IMR-90 (cell line): Measurements from ENCODE around the gene DOCK9. TPM values are rescaled to one million over a fixed set of nuclear protein-coding genes. Genes with fewer than 3 reads are reported as not detected.

Source experiments
- ATAC-seq: fragments of 200-7000 bp; cut with Tn5 transposase; 2 replicates; pipeline ENCODE4 v1.9.1; 2020; ENCODE audit warnings: low read depth, mild to moderate bottlenecking, moderate library complexity
- BruUV-seq: library from RNA; stranded (reverse); fragments of 400-500 nt; replicated peaks from 2 replicates; lab custom pipeline; 2021; lab: Mats Ljungman, UMichigan
- CTCF ChIA-PET: fragments of 300-600 bp; formaldehyde crosslinking; extraction: SDS; loops from one replicate; lab custom pipeline; 2021; ENCODE audit warnings: antibody characterized with exemption; lab: Yijun Ruan, JAX
- POLR2A ChIA-PET: fragments of 300-600 bp; sonication (Branson Sonifier 250); formaldehyde crosslinking; loops from one replicate; lab custom pipeline; 2022; ENCODE audit warnings: antibody characterized with exemption; ENCODE audit not compliant: unreplicated experiment; lab: Charles Lee
- DNase-seq: peaks from one replicate; pipeline ENCODE4 v3.0.0; 2013
- H2AFZ ChIP-seq: replicated peaks from 2 replicates; pipeline ENCODE3; 2013; ENCODE audit warnings: low read length, mild to moderate bottlenecking; ENCODE audit not compliant: poor library complexity
- H2AK5ac ChIP-seq: 2 replicates; pipeline ENCODE4 v1.6.1; 2013; ENCODE audit warnings: low read depth, low read length, inconsistent platforms
- H2AK9ac ChIP-seq: replicated peaks from 2 replicates; pipeline ENCODE3; 2013; ENCODE audit warnings: mild to moderate bottlenecking, low read depth, low read length, moderate library complexity; ENCODE audit not compliant: poor library complexity
- H2BK120ac ChIP-seq: 2 replicates; pipeline ENCODE4 v1.6.1; 2013; ENCODE audit warnings: low read depth, low read length, inconsistent platforms
- H2BK15ac ChIP-seq: 3 replicates; pipeline ENCODE4 v1.6.1; 2013; ENCODE audit warnings: low read depth, low read length, inconsistent platforms
- H2BK20ac ChIP-seq: 2 replicates; pipeline ENCODE4 v1.6.1; 2013; ENCODE audit warnings: low read depth, mild to moderate bottlenecking, inconsistent platforms, low read length, moderate library complexity
- H2BK5ac ChIP-seq: 2 replicates; pipeline ENCODE4 v1.6.1; 2013; ENCODE audit warnings: mild to moderate bottlenecking, low read depth, low read length, inconsistent platforms; ENCODE audit not compliant: poor library complexity, severe bottlenecking
- H3K14ac ChIP-seq: replicated peaks from 2 replicates; pipeline ENCODE4 v1.6.1; 2013; ENCODE audit warnings: low read depth, low read length, inconsistent platforms
- H3K18ac ChIP-seq: 2 replicates; pipeline ENCODE4 v1.6.1; 2013; ENCODE audit warnings: low read depth, low read length, control low read depth
- H3K23ac ChIP-seq: 2 replicates; pipeline ENCODE4 v1.6.1; 2013; ENCODE audit warnings: low read depth, low read length, inconsistent platforms
- H3K27ac ChIP-seq: 2 replicates; pipeline ENCODE4 v1.5.1; 2013; ENCODE audit warnings: mild to moderate bottlenecking, control low read depth, low read length; ENCODE audit not compliant: insufficient read depth
- H3K27me3 ChIP-seq: 2 replicates; pipeline ENCODE4 v1.6.1; 2013; ENCODE audit warnings: low read length; ENCODE audit not compliant: control insufficient read depth, insufficient read depth
- H3K36me3 ChIP-seq: 2 replicates; pipeline ENCODE4 v1.6.1; 2013; ENCODE audit warnings: low read length, mixed read lengths; ENCODE audit not compliant: control insufficient read depth, insufficient read depth
- H3K4ac ChIP-seq: 2 replicates; pipeline ENCODE4 v1.6.1; 2013; ENCODE audit warnings: low read depth, low read length, inconsistent platforms
- H3K4me1 ChIP-seq: 2 replicates; pipeline ENCODE4 v1.6.1; 2013; ENCODE audit warnings: low read length, mixed read lengths; ENCODE audit not compliant: control insufficient read depth, insufficient read depth
- H3K4me2 ChIP-seq: 2 replicates; pipeline ENCODE4 v1.6.1; 2013; ENCODE audit warnings: low read depth, mild to moderate bottlenecking, control low read depth, low read length, moderate library complexity
- H3K4me3 ChIP-seq: 2 replicates; pipeline ENCODE4 v1.5.1; 2013; ENCODE audit warnings: low read depth, mild to moderate bottlenecking, control low read depth, low read length, moderate library complexity; ENCODE audit not compliant: insufficient read depth
- H3K56ac ChIP-seq: 2 replicates; pipeline ENCODE4 v1.6.1; 2013; ENCODE audit warnings: low read length, inconsistent platforms; ENCODE audit not compliant: insufficient read depth; ENCODE audit errors: extremely low read depth
- H3K79me1 ChIP-seq, 2 experiments: 2 replicates each; pipeline ENCODE4 v1.6.1; 2013; ENCODE audit warnings: low read length in 2 of 2, inconsistent platforms in 1 of 2, low read depth in 1 of 2
- H3K9ac ChIP-seq: 2 replicates; pipeline ENCODE4 v1.6.1; 2013; ENCODE audit warnings: low read depth, low read length, control low read depth
- H3K9me1 ChIP-seq: 2 replicates; pipeline ENCODE4 v1.6.1; 2013; ENCODE audit warnings: low read length, inconsistent platforms; ENCODE audit not compliant: insufficient read depth
- H3K9me3 ChIP-seq: 2 replicates; pipeline ENCODE4 v1.6.1; 2013; ENCODE audit warnings: low read length; ENCODE audit not compliant: control insufficient read depth, insufficient read depth
- H4K20me1 ChIP-seq: 2 replicates; pipeline ENCODE4 v1.6.1; 2013; ENCODE audit warnings: low read length, inconsistent platforms; ENCODE audit not compliant: insufficient read depth
- H4K5ac ChIP-seq: 2 replicates; pipeline ENCODE4 v1.6.1; 2013; ENCODE audit warnings: mild to moderate bottlenecking, low read depth, low read length, control low read depth
- H4K8ac ChIP-seq, 2 experiments: 2 replicates each; pipeline ENCODE4 v1.6.1; 2013; ENCODE audit warnings: low read depth in 2 of 2, low read length in 2 of 2, control low read depth in 1 of 2, inconsistent platforms in 1 of 2
- H4K91ac ChIP-seq: 2 replicates; pipeline ENCODE4 v1.6.1; 2013; ENCODE audit warnings: low read depth, low read length, inconsistent platforms; ENCODE audit not compliant: insufficient read depth
- BHLHE40 ChIP-seq: fragments of 150-350 bp; IDR thresholded peaks from 2 replicates; pipeline ENCODE4 v1.6.1; 2016; ENCODE audit warnings: mild to moderate bottlenecking, low read depth, low read length
- CEBPB ChIP-seq: IDR thresholded peaks from 2 replicates; pipeline ENCODE4 v1.6.1; 2012; ENCODE audit warnings: low read depth, low read length, improper control_type of control experiment
- FOS ChIP-seq: fragments of 150-350 bp; IDR thresholded peaks from 2 replicates; pipeline ENCODE4 v1.6.1; 2016; ENCODE audit warnings: low read depth, low read length
- MAFK ChIP-seq: IDR thresholded peaks from 2 replicates; pipeline ENCODE4 v1.6.1; 2012; ENCODE audit warnings: low read depth, low read length, improper control_type of control experiment
- MAZ ChIP-seq: IDR thresholded peaks from 2 replicates; pipeline ENCODE4 v1.6.1; 2012; ENCODE audit warnings: low read depth, mild to moderate bottlenecking, low read length, improper control_type of control experiment, moderate library complexity, borderline replicate concordance
- MXI1 ChIP-seq: IDR thresholded peaks from 2 replicates; pipeline ENCODE4 v1.6.1; 2012; ENCODE audit warnings: low read depth, mild to moderate bottlenecking, low read length, moderate library complexity, borderline replicate concordance
- POLR2A ChIP-seq: IDR thresholded peaks from 2 replicates; pipeline ENCODE4 v1.6.1; 2012; ENCODE audit warnings: mild to moderate bottlenecking, low read depth, low read length
- RFX5 ChIP-seq: IDR thresholded peaks from 2 replicates; pipeline ENCODE4 v1.8.0; 2012; ENCODE audit warnings: low read depth, mild to moderate bottlenecking, low read length, moderate library complexity
- SMC3 ChIP-seq: fragments of 150-350 bp; IDR thresholded peaks from 2 replicates; pipeline ENCODE4 v1.6.1; 2016; ENCODE audit warnings: low read depth, mild to moderate bottlenecking, antibody characterized with exemption, low read length, moderate library complexity
- WGBS, 2 experiments: methylation state at CpG; one replicate each; pipeline versions ENCODE4 v1.1.5 to v1.1.7; 2013; ENCODE audit warnings: missing lambda C conversion rate in 2 of 2; ENCODE audit not compliant: insufficient read length in 1 of 2; ENCODE audit errors: extremely low coverage in 2 of 2; 5-methylcytosine and 5-hydroxymethylcytosine counted together
- dilution Hi-C: fragments of 300-500 bp; cut with HindIII; formaldehyde crosslinking; loops from one replicate; pipeline ENCODE4 v1.14.3; 2018; ENCODE audit warnings: low sequenced_read_pairs; ENCODE audit not compliant: unreplicated experiment
- in situ Hi-C: fragments of 300-500 bp; cut with MboI; formaldehyde crosslinking; loops from 3 replicates; pipeline ENCODE4 v1.14.3; 2019; ENCODE audit warnings: low sequenced_read_pairs, inconsistent platforms, mixed read lengths
- intact Hi-C: fragments of 100-400 bp; cut with micrococcal nuclease; formaldehyde crosslinking; loops from 2 replicates; pipeline ENCODE4 v1.10.0; 2022
- polyA plus RNA-seq, 3 experiments: library from polyadenylated mRNA; depleted of rRNA; stranded (reverse); fragments of >200 nt; gene quantifications; 2 replicates each; pipeline ENCODE4 v1.2.3, GENCODE V29; 2012; ENCODE audit warnings: low replicate concordance in 1 of 3
- total RNA-seq: library from RNA; depleted of rRNA; stranded (reverse); fragments of >200 nt; gene quantifications from 2 replicates; pipeline ENCODE4 v1.2.3, GENCODE V29; 2012
- TF ChIP-seq, protein P1 (sequence below): fragments of 150-350 bp; IDR thresholded peaks from 2 replicates; pipeline ENCODE4 v1.6.1; 2017; ENCODE audit warnings: mild to moderate bottlenecking, antibody characterized with exemption, low read length, low read depth

The DOCK9 gene
- total and polyA plus RNA-seq, 2 of the 4 experiments (the other 2 are of a cell fraction): 4.8 to 7.2 TPM

DNA sequence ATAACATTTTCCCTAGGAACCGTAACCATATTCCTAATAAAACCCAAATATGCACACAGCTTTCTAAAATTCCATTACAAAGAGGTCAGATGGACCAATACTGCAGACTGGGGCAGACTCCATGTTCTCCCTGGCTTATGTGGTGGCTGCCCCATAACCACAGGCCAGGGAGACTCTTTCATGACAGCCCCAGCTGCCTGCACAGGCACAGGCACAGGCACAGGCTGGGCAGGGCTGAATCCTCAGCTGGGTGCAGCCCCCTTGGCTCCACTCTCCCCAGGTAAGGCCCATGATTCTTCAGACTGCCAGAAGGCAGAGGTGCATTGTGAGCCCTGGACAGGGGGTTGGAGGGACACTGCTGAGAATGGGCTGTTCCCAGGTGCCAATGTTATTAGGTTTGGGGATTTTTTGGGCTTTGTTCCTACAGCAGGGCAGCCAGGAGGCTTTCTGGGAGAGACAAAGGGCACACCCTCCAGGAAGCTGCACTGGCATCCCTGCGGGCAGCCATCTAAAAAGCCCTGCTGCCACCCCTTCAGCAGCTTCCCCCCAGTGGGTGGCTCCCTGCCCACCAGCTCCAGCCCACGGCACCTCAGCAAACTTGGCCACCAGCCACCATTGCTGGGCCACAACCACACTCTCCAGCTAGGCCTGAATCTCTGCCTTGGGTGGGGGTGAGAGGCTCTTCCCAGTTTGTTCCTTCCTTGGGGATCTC is 20.0 kb downstream of the DOCK9 start:
- H3K18ac ChIP-seq: no peak overlapping the region
- ChIA-PET CTCF (no interaction called here), POLR2A (no interaction called here)
- H4K5ac ChIP-seq: no peak overlapping the region
- no peaks in the 10 kb centered on the region for H3K4me1 ChIP-seq
- peaks cover 0 to 19% of the 10 kb centered on the region in 2 experiments; a peak in 1 of 4 replicates for H3K79me1 ChIP-seq
- H4K8ac ChIP-seq: no peak overlapping the region
- H2BK20ac ChIP-seq: no peak overlapping the region
- BruUV-seq: no TSS peak
- intact Hi-C loops (no loop called here), dilution Hi-C loops (no loop called here), in situ Hi-C loops (no loop called here)
- H2BK120ac ChIP-seq: no peak overlapping the region
- H3K4ac ChIP-seq: no peak overlapping the region
- WGBS, 2 experiments: no CpG with 5 or more reads among the region's 3 CpGs
- TF ChIP-seq CEBPB (no peak), BHLHE40 (no peak), POLR2A (no peak), MAFK (no peak), MAZ (no peak), FOS (no peak), MXI1 (no peak), RFX5 (no peak), SMC3 (no peak)
- TF ChIP-seq, protein P1, sequence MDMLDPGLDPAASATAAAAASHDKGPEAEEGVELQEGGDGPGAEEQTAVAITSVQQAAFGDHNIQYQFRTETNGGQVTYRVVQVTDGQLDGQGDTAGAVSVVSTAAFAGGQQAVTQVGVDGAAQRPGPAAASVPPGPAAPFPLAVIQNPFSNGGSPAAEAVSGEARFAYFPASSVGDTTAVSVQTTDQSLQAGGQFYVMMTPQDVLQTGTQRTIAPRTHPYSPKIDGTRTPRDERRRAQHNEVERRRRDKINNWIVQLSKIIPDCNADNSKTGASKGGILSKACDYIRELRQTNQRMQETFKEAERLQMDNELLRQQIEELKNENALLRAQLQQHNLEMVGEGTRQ: no peak
- H2AFZ ChIP-seq: no peak overlapping the region
- no peak overlapping the region for H3K14ac ChIP-seq
- no peak overlapping the region for H3K27ac ChIP-seq
- DNase-seq (no peak), ATAC-seq (no peak)
- no peak overlapping the region for H2BK5ac ChIP-seq
- no peaks in the 10 kb centered on the region for H3K36me3 ChIP-seq
- no peak overlapping the region for H3K4me2 ChIP-seq
- no peak overlapping the region for H2AK9ac ChIP-seq
- H3K23ac ChIP-seq: no peak overlapping the region
- H3K56ac ChIP-seq: no peak overlapping the region
- no peaks in the 10 kb centered on the region for H3K27me3 ChIP-seq
- no peak overlapping the region for H4K91ac ChIP-seq
- no peak overlapping the region for H2BK15ac ChIP-seq
- no peak overlapping the region for H3K4me3 ChIP-seq
- no peak overlapping the region for H2AK5ac ChIP-seq
- no peaks in the 10 kb centered on the region for H3K9me3 ChIP-seq
- H3K9me1 ChIP-seq: no peaks in the 10 kb centered on the region; the same call in 1 of the 2 replicates
- no peaks in the 10 kb centered on the region for H4K20me1 ChIP-seq
- no peak overlapping the region for H3K9ac ChIP-seq
